GM12891 (cell line): ENCODE results near the gene DOCK4.

Source experiments
- POLR2A ChIP-seq: IDR thresholded peaks from 2 replicates; pipeline ENCODE4 v1.6.1; 2011; ENCODE audit warnings: low read depth, low read length, control low read depth
- POLR2AphosphoS5 ChIP-seq: IDR thresholded peaks from 2 replicates; pipeline ENCODE4 v1.6.1; 2011; ENCODE audit warnings: low read depth, low read length, control low read depth

- TF ChIP-seq POLR2AphosphoS5 (no peak), POLR2A (no peak)
These were observed 511.8 kb downstream of the DOCK4 start for GRCh38 chr7:111694376-111694775.
